Loucy (cell line): ENCODE results near the gene GNAL.

Source experiments
- CTCF ChIP-seq: fragments of 200-600 bp; sonication (generic); conservative IDR thresholded peaks from 2 replicates; pipeline ENCODE4 v1.5.1; 2014; ENCODE audit warnings: mild to moderate bottlenecking, antibody characterized with exemption, low read length
- EZH2phosphoT487 ChIP-seq: fragments of 200-600 bp; IDR thresholded peaks from 2 replicates; pipeline ENCODE4 v1.6.1; 2018; ENCODE audit warnings: antibody characterized with exemption, mild to moderate bottlenecking, moderate library complexity, borderline replicate concordance

GRCh38 chr18:11857177-11857887, 168.3 kb downstream of the GNAL start:
- TF ChIP-seq CTCF (no peak), EZH2phosphoT487 (no peak)
